ENCODE results near the gene NABP2.
A peak's percentile ranks its signal among the peaks of the same experiment; 100 is the strongest.

NABP2 gene

GRCh38 chr12:56224102-56224701 lies at the start of gene NABP2:
TSS of gene NABP2 (plus strand) at chr12:56224342. CDS start at chr12:56224857, 515 bp downstream.
- DNase-seq (ENCODE audit: low spot score) = peak; percentile 98

- no peak for DNase-seq (ENCODE audit: low spot score)
Observed at GRCh38 chr12:56178347-56178746, 45.8 kb upstream of the NABP2 start.

GRCh38 chr12:56186957-56187356 lies 37.2 kb upstream of the NABP2 start:
- DNase-seq (ENCODE audit: low spot score) = no peak

- DNase-seq (ENCODE audit: low spot score) = no peak
Observed at GRCh38 chr12:56188131-56188777, 35.9 kb upstream of the NABP2 start.

GRCh38 chr12:56188778-56189098 lies 35.4 kb upstream of the NABP2 start:
- peak; percentile 24 for DNase-seq (ENCODE audit: low spot score)

- peak; percentile 97 for DNase-seq (ENCODE audit: low spot score)
Observed at GRCh38 chr12:56189099-56189917, 34.8 kb upstream of the NABP2 start, which contains the start of gene SMARCC2. TSS of gene SMARCC2 (minus strand) at chr12:56189483. CDS start at chr12:56189461, 22 bp downstream.

GRCh38 chr12:56189918-56190694 lies 34.0 kb upstream of the NABP2 start:
- DNase-seq (ENCODE audit: low spot score) = peak; percentile 71

GRCh38 chr12:56190695-56191155 lies 33.4 kb upstream of the NABP2 start:
- DNase-seq (ENCODE audit: low spot score) = no peak

GRCh38 chr12:56192582-56192981 lies 31.6 kb upstream of the NABP2 start:
- DNase-seq (ENCODE audit: low spot score) = no peak

GRCh38 chr12:56193025-56193578 lies 31.0 kb upstream of the NABP2 start:
- DNase-seq (ENCODE audit: low spot score) = peak; percentile 66

- peak; percentile 78 for DNase-seq (ENCODE audit: low spot score)
Observed at GRCh38 chr12:56196818-56197550, 27.2 kb upstream of the NABP2 start.

- DNase-seq (ENCODE audit: low spot score) = no peak
Observed at GRCh38 chr12:56197921-56198635, 26.1 kb upstream of the NABP2 start.

- no peak for DNase-seq (ENCODE audit: low spot score)
Observed at GRCh38 chr12:56198836-56199235, 25.3 kb upstream of the NABP2 start.

- DNase-seq (ENCODE audit: low spot score) = no peak
Observed at GRCh38 chr12:56202366-56202765, 21.8 kb upstream of the NABP2 start.

GRCh38 chr12:56202838-56203237 lies 21.3 kb upstream of the NABP2 start:
- DNase-seq (ENCODE audit: low spot score) = no peak

- DNase-seq (ENCODE audit: low spot score) = no peak
Observed at GRCh38 chr12:56204275-56204674, 19.9 kb upstream of the NABP2 start.

GRCh38 chr12:56205445-56205844 lies 18.7 kb upstream of the NABP2 start:
- no peak for DNase-seq (ENCODE audit: low spot score)

GRCh38 chr12:56206452-56207166 lies 17.5 kb upstream of the NABP2 start:
- peak; percentile 62 for DNase-seq (ENCODE audit: low spot score)

GRCh38 chr12:56208006-56208405 lies 16.1 kb upstream of the NABP2 start:
- DNase-seq (ENCODE audit: low spot score) = no peak

- no peak for DNase-seq (ENCODE audit: low spot score)
Observed at GRCh38 chr12:56212361-56212760, 11.8 kb upstream of the NABP2 start.
